ENCODE measurements around the gene MMP14.
"Not testable (repeated sequence)": the region's sequence is repeated elsewhere in the genome, so short reads cannot be mapped to it uniquely, and the experiment has no call there.

The MMP14 gene

GRCh38 chr14:22842211-22843122 lies 6.1 kb downstream of the MMP14 start:
- DNase-seq (ENCODE audit: low spot score), result no peak

GRCh38 chr14:22843123-22843925 lies 6.9 kb downstream of the MMP14 start:
- DNase-seq (ENCODE audit: low spot score), result no peak

- DNase-seq (ENCODE audit: low spot score), result no peak
Observed at GRCh38 chr14:22844221-22845102, 8.1 kb downstream of the MMP14 start.

GRCh38 chr14:22845103-22845394 lies 8.7 kb downstream of the MMP14 start:
- no peak for DNase-seq (ENCODE audit: low spot score)

- no peak for DNase-seq (ENCODE audit: low spot score)
Observed at GRCh38 chr14:22845821-22846625, 9.6 kb downstream of the MMP14 start.

GRCh38 chr14:22846811-22847307 lies 10.5 kb downstream of the MMP14 start:
- no peak for DNase-seq (ENCODE audit: low spot score)

GRCh38 chr14:22847661-22848341 lies 11.4 kb downstream of the MMP14 start:
- no peak for DNase-seq (ENCODE audit: low spot score)

- DNase-seq (ENCODE audit: low spot score), result no peak
Observed at GRCh38 chr14:22848351-22849164, 12.2 kb downstream of the MMP14 start.

GRCh38 chr14:22849212-22849819 lies 12.9 kb downstream of the MMP14 start:
- DNase-seq (ENCODE audit: low spot score), result no peak

GRCh38 chr14:22850944-22851764 lies 14.8 kb downstream of the MMP14 start:
- DNase-seq (ENCODE audit: low spot score), result no peak

GRCh38 chr14:22852178-22852577 lies 15.8 kb downstream of the MMP14 start:
- not testable (repeated sequence) for DNase-seq (ENCODE audit: low spot score)

- no peak for DNase-seq (ENCODE audit: low spot score)
Observed at GRCh38 chr14:22852599-22852939, 16.2 kb downstream of the MMP14 start.

GRCh38 chr14:22852940-22853767 lies 16.8 kb downstream of the MMP14 start:
- peak; percentile 81 for DNase-seq (ENCODE audit: low spot score)

GRCh38 chr14:22854296-22854695 lies 17.9 kb downstream of the MMP14 start:
- DNase-seq (ENCODE audit: low spot score), result not testable (repeated sequence)

- DNase-seq (ENCODE audit: low spot score), result no peak
Observed at GRCh38 chr14:22854963-22855724, 18.8 kb downstream of the MMP14 start.

GRCh38 chr14:22856428-22856827 lies 20.0 kb downstream of the MMP14 start:
- DNase-seq (ENCODE audit: low spot score), result no peak

GRCh38 chr14:22860377-22860776 lies 24.0 kb downstream of the MMP14 start:
- DNase-seq (ENCODE audit: low spot score), result not testable (repeated sequence)
